HG03469 (cell line): ENCODE data around the gene NOC2L.

Experiments used
- ATAC-seq: cut with Tn5 transposase; IDR thresholded peaks from one replicate; pipeline ENCODE4 v1.9.1; 2021; ENCODE audit warnings: mild to moderate bottlenecking, moderate library complexity, moderate number of reproducible peaks; ENCODE audit not compliant: unreplicated experiment

Gene NOC2L

DNA sequence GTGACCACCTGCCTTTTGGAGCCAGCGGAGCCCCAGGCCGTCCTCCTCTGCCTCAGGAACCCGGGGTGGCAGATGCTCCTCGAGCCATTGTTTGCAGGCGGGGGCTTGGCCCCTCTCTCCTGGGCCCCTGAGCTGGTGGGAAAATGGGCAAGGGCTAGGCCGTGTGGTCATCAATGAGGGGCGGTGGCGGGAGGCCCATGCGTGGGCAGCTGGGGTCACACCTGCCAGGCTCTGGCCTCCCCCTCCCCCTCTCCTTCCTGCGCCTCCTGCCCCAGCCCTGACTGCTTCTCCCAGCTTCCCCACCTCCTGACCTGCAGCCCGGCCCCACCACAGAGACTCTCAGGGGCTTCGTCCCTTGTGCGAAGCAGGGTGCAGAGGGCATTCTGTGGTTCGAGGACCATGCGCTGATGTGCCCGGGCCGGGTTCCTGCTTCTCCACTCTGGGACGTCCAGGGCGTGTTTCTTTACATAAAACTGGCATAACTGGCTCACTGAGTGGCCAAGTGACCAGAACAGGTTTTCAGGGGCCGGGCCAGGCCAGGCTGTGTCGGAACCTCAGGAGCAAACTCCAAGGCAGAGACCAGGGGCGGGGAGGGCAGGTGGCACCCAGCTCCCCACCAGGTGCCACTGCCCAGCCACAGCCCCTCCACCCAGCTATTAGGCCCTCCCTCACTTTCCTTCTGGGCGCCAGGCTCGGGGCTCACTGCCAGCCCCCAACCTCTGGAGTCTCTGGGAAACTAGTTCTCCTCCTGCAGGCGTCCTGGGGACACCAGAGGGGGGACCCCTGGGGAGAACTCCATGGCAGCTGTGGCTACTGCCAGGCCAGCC, 26.1 kb downstream of the NOC2L start:
- no peak for ATAC-seq

DNA sequence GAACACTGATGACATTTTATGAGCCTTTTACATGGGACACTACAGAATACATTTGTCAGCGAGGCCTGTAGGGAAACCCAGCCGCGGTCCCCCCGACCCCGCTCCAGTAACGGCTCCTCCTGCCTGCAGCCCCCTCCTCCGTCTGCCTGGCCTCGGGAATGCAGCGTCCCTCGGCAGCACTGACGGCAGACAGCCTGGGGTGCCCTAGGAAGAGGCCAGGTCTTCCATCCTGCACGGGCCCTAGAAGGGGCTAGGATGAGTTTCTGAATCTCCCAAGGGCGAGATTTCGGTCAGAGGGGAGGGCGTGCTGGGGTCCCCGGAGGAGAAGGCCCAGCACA, 26.9 kb downstream of the NOC2L start:
- no peak for ATAC-seq

DNA sequence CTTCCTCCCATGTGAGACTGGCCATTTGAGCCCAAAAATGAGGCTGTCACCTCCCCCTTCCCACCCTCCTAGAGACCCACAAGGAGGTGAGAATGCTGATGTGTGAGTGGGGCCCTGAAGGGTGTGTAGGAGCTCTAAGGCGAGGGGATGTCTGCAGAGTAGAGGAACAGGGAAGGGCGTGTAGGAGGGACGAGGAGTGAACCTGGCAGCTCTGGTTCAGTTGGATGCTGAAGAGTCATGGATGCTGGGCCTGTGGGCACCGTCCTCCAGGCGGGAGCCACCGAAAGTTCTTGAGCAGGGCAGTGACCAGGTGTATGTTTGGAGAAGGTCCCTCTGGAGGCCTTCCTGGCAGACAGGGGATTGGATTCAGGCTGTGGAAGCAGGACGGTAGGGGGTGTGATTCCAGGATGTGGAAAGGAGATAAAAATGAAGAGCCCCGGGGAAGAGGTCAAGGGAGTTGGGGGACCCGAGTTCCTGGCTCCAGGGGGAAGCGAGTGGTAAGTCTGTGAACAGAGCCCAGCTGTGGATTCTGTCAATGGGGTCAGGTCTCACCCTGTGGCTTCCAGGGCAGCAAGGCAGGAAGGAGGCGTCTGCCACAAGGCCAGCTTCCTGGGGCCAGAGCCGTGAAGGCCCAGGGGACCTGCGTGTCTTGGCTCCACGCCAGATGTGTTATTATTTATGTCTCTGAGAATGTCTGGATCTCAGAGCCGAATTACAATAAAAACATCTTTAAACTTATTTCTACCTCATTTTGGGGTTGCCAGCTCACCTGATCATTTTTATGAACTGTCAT, 27.5 kb downstream of the NOC2L start:
- ATAC-seq, result no peak

DNA sequence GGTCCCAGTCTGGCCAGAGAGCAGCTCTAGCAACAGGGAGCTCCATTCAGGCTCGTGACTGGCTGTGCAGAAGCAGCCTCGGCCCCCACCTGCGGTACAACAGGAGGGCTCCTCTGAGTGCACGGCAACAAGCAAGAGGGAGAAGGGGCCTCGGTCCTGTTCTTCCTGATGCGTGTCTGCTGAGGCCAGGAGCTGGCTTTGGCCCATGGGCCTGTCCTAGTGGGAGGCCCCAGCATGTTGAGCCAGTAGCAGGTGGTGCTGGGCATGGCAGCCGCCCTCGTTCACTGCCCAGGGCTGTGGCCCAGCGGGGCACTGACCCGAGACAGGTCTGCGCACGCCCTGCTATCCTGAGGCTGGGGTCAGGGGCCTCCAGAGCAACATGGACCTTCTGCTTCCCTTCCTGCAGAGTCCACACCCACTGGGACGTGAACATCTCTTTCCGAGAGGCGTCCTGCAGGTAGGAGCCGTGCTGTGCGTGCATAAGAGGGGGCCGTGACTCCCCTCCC, 28.4 kb downstream of the NOC2L start:
- ATAC-seq, result no peak

DNA sequence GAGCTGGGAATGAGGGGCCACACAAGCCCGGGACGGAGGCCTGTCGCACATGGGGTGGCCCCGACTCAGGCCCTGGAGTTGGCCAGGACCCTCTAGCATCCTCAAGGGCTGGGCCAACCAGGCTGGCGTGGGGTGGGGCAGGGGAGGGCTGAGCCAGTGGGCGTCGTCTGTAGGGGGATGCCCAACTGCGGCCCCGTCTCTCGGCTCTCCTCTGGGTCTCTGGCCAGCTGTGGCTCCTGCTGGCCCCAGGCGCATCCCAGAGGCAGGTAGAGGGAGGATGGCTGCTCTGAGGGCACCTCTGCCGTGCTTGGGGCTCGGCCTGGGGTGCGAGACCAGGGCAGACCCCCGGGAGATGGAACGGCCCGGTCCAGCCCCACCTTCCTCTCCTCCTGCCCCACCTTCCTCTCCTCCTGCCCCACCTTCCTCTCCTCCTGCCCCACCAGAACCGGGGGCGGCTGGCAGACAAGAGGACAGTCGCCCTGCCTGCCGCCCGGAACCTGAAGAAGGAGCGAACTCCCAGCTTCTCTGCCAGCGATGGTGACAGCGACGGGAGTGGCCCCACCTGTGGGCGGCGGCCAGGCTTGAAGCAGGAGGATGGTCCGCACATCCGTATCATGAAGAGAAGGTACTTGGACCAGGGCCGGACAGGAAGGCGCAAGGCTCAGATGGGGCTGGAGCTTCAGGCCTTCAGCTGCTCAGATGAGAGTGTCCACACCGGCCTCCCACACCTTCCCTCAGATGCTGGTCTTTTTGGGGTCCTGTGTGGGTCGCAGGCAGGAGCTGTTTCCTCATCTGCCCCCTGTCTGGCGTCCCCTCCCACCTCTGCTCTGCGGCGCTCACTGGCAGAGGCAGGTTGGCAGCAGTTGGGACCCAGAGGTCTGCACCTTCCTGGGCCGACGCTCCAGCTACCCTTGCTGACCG, 29.1 kb downstream of the NOC2L start:
- ATAC-seq, result no peak

DNA sequence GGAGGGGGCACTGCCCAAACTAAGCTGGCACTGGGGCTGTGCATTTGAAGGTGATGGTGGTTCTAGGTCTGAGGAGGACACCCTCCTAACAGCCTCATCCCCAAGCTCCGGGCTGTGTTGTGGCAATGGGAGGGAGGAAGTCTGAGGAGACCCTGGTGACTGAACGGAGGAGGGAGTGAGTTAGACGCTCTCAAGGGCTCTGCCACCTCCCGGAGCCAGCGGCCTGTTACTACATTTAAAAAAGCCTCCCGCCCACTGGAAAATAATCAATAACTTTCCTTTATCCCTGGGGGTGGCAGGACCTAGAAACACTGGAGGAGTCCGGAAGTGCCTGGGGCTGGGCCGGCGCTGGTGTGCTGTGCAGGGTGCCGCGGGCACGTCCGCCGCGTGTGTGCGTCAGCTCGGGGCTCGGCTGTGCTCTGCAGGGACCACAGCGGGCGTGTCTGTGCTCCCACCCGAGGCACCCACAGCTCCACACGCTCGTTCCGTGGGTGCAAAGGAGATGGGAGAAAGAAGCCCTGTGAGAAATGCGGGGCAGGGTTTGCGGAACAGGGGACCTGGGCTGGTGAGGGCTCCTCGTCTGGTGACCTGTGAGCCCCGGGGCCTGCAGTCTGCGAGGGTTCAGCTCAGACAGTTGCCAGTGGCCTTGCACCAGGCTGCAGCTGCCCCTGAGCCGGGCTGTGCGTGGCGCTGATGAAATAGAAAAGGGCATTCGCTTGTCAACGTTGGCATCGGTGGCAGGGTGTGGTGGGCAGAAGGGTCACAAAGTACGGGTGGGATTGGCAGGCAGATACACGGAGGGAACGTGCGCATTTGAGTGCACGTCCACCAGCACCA, 30.0 kb downstream of the NOC2L start:
- ATAC-seq, result no peak

DNA sequence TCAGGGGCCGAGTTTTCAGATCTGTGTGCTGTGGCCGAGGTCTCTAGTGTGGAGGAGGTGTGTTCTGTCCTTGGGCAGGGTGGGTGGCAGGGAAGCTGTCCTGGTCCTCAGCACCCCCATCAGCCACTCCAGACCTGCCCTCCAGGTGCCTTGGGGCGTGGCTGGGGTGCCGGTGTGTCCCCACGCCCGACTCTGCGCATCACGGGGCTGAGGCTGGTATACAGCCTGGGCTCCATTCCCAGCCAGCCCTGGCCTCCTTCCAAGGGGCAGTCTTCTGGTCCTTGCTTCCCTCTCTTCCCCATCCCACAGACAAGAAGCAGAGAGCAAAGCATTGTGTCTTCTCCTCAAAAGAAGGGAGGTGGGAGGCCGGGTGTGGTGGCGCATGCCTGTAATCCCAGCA, 31.3 kb downstream of the NOC2L start:
- no peak for ATAC-seq

DNA sequence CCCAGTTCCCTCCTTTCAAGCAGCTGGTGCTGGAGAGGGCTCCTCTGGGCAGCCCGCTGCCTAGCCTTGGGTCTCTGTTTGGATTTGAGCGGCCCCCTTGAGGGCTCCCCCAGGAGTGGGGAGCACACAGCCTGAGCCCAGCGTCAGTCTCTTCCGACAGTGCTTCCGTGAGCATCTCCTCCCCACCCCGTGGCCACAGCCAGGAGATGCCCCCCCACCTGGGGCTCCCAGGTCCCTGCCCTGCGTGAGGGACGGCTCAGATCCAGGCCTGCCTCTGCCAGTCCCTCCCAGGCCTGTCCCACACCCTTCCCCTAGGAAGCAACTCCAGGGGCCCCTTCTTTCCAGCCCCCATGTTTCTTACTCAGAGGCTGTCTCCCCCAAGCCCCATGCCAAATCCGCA, 31.8 kb downstream of the NOC2L start:
- no peak for ATAC-seq

DNA sequence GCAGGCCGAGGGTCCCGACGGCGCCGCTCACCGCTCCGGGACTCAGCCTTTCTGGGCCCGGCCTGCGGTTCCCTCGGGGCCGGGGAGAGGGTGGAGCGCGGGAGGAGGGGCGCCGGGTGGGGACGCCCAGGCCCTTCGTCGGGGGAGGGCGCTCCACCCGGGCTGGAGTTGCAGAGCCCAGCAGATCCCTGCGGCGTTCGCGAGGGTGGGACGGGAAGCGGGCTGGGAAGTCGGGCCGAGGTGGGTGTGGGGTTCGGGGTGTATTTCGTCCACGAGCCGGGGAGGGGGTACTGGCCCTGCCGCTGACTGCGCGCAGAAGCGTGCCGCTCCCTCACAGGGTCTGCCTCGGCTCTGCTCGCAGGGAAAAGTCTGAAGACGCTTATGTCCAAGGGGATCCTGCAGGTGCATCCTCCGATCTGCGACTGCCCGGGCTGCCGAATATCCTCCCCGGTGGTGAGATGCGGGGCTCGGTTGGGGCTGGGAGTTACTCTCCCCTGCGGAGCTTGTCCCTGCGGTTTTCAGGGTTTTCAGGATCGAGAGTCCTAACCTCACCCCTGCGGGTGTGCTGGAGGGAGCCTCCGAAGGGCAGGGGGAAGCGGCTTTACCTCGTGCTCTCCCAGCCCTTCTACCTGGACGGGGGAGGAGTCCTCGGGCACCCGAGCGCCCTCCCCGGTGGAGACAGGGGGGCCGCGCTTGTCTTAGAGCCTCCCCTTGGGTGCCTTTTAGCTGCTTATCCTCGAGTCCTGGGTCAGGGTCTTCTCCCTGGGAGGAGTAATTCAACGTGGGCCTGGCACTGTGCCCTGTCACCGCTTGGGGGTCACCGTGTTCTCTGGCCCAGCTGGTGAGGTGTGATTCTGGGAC, 33.3 kb downstream of the NOC2L start:
- ATAC-seq, result no peak

DNA sequence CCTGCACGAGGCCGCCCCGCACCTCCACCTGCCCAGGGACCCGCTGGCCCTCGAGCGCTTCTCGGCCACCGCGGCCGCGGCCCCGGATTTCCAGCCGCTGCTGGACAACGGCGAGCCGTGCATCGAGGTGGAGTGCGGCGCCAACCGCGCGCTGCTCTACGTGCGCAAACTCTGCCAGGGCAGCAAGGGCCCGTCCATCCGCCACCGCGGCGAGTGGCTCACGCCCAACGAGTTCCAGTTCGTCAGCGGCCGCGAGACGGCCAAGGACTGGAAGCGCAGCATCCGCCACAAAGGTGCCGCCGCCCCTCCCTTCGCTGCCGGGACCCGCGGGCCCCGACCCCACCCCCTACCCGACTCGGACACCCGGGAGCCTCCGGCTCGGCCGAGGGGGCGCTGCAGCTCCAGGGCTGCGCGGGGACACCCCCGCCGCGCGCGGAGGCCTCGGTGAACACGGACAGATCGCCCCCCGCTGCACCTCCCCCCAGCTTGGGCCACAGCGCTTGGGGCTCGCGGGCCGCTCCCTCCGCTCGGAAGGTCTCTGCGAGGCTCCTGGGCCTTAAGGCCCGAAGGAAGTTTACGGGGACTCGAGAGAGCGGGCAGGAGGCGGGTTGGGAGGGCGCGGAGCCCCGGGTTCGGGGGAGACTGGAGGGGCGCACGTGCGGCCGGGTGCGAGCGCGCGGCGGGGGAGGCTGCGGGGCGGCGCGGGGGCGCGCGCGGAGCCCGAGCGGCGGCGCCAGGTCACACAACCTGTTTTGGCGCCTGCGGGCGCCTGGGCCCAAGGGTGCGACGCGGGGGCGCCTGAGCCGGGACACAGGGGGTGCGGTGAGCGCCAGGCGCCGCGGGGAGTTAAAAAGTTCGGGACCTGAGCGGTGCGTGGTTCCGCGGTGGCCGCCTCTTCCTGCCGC, 34.1 kb downstream of the NOC2L start:
- no peak for ATAC-seq

DNA sequence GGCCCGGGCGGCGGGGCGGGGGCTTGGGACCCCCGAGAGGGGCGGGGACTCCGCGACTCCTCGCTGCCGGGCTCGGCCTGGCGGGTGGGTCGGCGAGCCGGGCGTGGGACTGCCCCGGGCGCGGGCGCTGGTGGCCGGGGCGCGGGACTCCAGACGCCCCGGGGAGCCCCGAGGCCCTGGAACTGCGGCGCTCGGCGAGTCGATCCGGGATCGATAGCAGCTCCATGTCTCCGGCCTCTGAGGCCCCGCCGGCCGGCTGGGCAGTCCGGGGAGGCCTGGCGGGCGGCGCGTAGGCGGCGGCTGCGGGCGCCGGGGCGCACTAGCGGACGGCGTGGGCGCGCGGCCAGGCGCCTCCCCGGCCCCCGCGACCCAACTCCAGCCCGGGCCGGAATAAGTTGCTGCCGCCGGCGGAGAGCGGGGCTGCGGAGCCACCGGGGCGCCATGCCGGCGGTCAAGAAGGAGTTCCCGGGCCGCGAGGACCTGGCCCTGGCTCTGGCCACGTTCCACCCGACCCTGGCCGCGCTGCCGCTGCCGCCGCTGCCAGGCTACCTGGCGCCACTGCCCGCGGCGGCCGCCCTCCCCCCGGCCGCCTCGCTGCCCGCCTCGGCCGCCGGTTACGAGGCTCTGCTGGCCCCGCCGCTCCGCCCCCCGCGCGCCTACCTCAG, 34.9 kb downstream of the NOC2L start:
- ATAC-seq, result no peak

DNA sequence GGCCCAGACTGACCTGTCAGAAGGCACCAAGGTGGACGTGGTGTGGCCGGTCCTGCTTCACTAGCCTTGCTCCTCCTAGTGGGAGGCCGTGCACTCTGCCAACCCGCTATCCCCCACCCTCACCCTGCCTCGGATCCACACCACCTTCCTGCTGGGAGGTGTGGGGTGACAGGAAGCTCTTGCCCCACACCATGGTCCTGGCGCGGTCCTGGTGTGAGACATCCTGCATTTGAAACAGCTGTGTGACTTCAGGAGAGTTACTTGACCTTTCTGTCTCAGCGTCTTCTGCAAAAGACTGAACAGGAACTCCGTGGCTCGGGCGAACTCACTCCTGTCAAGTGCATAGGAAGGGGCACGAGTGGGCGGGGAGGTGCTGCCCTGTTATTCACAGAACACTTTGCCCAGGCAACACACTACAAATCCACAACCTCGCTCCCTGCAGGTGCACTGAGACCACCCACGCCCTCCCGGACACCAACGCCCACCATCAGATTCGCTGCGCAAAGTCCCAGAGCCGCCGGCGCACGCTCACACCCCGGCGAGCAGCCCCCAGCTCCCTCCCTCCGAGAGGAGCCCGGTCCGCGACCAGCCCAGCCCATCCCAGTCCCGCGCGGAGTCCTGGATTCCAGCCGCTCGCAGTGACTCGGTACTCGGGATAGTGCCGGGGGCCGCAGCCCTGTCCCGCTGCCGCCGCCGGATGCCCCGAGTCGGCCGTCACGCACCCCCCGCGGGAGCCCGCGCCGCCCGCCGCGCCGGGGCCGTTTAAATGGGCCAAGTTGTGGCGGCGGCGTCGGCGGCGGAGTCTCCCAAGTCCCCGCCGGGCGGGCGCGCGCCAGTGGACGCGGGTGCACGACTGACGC, 35.7 kb downstream of the NOC2L start, which contains the start of gene SAMD11:
Gene SAMD11, plus strand, starts transcription at position 793 of the 860 bp plus-strand sequence. CDS start 509 bp downstream, outside the sequence.
- ATAC-seq, result no peak

DNA sequence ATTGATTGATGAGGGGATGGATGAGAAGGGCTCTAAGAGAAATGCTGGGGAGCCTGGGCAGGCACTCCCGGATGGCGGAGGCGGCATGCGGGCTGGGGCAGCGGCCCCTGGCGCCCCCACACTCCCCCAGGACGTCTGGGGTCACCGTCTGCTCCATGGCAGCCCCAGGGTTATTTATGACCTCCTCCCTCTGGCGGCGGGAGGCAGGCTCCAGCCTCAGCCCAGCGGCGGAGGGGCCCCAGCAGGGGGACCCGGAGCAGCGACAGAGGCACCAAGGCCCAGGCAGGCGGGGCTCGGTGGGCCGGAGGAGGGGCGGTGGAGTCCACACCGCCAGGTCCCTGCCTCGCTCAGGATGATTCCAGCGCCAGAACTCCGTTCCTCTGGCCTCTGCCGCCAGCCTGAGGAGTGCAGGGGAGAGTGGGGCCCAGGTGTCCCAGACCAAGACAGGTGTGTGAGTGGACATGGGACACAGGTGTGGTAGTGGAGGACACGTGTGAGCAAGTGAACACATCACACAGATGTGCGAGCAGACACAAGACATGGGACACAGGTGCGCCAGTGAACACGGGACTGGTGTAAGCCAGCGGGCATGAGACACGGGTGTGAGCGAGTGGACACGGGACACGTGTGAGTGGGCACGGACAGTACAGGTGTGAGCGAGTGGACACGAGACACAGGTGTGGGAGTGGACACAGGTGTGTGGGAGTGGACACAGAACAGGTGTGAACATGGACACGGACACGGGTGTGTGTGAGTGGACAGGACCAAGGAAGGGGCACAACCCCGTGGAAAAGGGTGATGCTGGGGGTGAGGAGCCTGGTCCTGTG, 37.8 kb downstream of the NOC2L start:
- no peak for ATAC-seq

DNA sequence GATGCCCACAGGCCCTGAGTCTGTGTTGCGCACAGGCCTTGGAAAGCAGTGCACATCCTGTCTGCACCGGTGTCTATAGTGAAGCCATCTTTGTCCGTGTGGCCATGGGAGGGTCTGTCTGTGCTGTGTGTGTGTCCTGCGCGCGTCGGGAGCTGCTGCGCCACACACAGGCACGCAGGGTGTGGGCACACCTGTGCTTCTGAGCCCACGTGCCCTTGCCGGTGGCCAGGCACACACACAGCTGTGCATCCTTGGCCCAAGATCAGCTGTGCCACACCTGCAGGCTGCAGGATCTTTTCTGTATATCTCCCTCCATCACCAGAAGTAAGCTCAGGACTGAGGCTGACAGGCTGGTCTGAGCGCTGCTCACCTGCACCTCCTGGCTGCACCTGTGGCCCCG, 38.5 kb downstream of the NOC2L start:
- ATAC-seq, result no peak

DNA sequence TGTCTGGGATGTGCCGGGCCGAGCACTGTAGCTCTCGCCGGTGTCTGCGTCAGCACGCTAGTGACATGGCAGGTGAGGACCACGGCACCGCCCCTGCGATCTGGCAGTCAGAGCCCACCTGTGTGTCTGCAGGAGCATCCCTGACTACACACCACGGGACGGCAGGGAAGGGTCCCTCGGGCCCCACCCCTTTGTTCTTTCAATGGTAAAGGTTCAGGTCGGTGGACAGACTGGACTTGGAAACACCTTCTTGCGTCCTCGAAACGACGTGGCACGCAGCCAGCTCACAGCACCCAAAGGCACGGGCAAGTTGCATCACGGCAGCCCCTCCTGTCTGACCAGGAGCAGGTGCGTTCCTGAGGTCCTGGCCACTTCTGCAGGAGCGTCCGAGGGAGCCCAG, 39.0 kb downstream of the NOC2L start:
- ATAC-seq, result no peak
